Ovary (tissue), 9 donors: ENCODE results near the gene LARGE1. TPM values are rescaled to one million over a fixed set of nuclear protein-coding genes. Genes with fewer than 3 reads are reported as not detected.

Experiments used
- DNase-seq, 5 donors: peaks; one replicate each; pipeline ENCODE4 v3.0.0-alpha.2; 2019 to 2020
- H3K27ac ChIP-seq, 2 donors: fragments of 200-600 bp; one replicate each; pipeline versions ENCODE4 v1.5.1 to v1.8.0; 2019 to 2022
- H3K27me3 ChIP-seq: fragments of 200-600 bp; one replicate; pipeline ENCODE4 v1.8.0; 2022
- H3K36me3 ChIP-seq: fragments of 200-600 bp; sonication (generic); one replicate; pipeline ENCODE4 v1.5.1; 2019
- H3K4me1 ChIP-seq: one replicate; pipeline ENCODE4 v1.8.1; 2013; ENCODE audit warnings: mild to moderate bottlenecking, moderate library complexity; ENCODE audit not compliant: insufficient read depth
- H3K4me3 ChIP-seq: fragments of 200-600 bp; sonication (generic); one replicate; pipeline ENCODE4 v1.5.1; 2017
- H3K9me3 ChIP-seq, 2 donors: fragments of 200-600 bp in 1 of 2; sonication (generic) in 1 of 2; one replicate each; pipeline versions ENCODE4 v1.5.1 to v1.8.1; 2013 to 2019; ENCODE audit warnings: mild to moderate bottlenecking in 1 of 2, moderate library complexity in 1 of 2
- EP300 ChIP-seq: sonication (generic); formaldehyde crosslinking; IDR thresholded peaks from one replicate; pipeline ENCODE4 v1.6.1; 2017; ENCODE audit warnings: antibody characterized with exemption
- POLR2A ChIP-seq: fragments of 450-650 bp; IDR thresholded peaks from one replicate; pipeline ENCODE4 v1.6.1; 2017; ENCODE audit warnings: antibody characterized with exemption, mild to moderate bottlenecking, moderate library complexity
- WGBS, 3 donors: extraction: QIAGEN DNeasy Blood & Tissue Kit in 1 of 3; methylation state at CpG; one replicate each; pipeline versions ENCODE4 v1.1.5 to v1.1.7; 2013 to 2017; 5-methylcytosine and 5-hydroxymethylcytosine counted together
- intact Hi-C, 4 donors: fragments of 100-400 bp; cut with DNase I; formaldehyde crosslinking; loops; one replicate each; pipeline versions ENCODE4 v1.11.0 to v1.15.1; 2022 to 2023
- polyA plus RNA-seq, 2 donors: library from polyadenylated mRNA; stranded (reverse); fragments of 200-250 nt in 1 of 2; fragments of 350-450 nt in 1 of 2; fragmentation: Illumina TruSeq in 1 of 2; extraction: RNeasy Lipid Tissue Mini Kit (QIAGEN cat#74804) in 1 of 2; gene quantifications; one replicate each; pipeline ENCODE4 v1.2.3, GENCODE V29; 2013 to 2014
- total RNA-seq, 7 donors: library from RNA; depleted of rRNA in 2 of 7; stranded (reverse); fragments of >200 nt in 2 of 7; fragmentation: NEBNext Ultra II Directional in 3 of 7; extraction: Animal tissue kit (Norgen Biotek cat#: 25700) in 3 of 7; gene quantifications; one replicate each; pipeline versions ENCODE4 v1.1.0 to v1.2.4, GENCODE V29; 2016 to 2023
- TF ChIP-seq, protein P1 (sequence below), 3 donors: fragments of 450-650 bp in 2 of 3; fragments of 200-600 bp in 1 of 3; IDR thresholded peaks; one replicate each; pipeline versions ENCODE4 v1.5.1 to v1.8.0; 2016 to 2022; ENCODE audit warnings: antibody characterized with exemption in 3 of 3, mild to moderate bottlenecking in 1 of 3
- donor health status: DM: no; HTN: no; CAD: no; lungs with moderate emphysema.
- donor health status: DM: no; HTN: no; CAD: no.
- donor health status: Bipolar disorder and iron deficiency.
- donor health status: DM: yes; HTN: yes; CAD: no.
- donor health status: DM: no; HTN: no; CAD: no.
- donor health status: DM: yes; HTN: yes; CAD: no.

The LARGE1 gene
- total and polyA plus RNA-seq, 9 donors: 13.4 to 67.6 (median 36.8) TPM

DNA sequence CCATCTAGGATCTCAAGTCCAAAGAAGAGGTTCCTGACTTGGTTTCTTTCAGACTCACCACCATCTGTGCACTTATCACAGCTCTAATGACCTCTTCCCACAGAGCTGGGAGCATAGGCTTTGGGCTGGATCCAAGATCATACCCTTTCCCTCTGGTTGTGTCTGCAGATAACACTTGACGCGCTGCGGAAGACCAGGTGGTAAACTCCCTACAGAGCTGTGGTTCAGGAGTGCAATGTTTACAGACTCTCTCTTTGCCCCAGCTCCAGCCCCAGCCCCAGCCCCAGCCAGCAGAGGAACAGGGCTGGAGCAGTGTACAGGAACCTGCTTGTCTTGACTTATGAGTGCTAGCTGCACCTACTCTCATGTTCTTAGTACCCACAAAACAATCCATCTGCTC, 587.7 kb downstream of the LARGE1 start:
- no peaks in the 10 kb centered on the region for H3K4me1 ChIP-seq
- DNase-seq: no peak
- no peaks in the 10 kb centered on the region for H3K36me3 ChIP-seq
- H3K27ac ChIP-seq: no peak overlapping the region
- no peak for TF ChIP-seq EP300
- TF ChIP-seq, protein P1, sequence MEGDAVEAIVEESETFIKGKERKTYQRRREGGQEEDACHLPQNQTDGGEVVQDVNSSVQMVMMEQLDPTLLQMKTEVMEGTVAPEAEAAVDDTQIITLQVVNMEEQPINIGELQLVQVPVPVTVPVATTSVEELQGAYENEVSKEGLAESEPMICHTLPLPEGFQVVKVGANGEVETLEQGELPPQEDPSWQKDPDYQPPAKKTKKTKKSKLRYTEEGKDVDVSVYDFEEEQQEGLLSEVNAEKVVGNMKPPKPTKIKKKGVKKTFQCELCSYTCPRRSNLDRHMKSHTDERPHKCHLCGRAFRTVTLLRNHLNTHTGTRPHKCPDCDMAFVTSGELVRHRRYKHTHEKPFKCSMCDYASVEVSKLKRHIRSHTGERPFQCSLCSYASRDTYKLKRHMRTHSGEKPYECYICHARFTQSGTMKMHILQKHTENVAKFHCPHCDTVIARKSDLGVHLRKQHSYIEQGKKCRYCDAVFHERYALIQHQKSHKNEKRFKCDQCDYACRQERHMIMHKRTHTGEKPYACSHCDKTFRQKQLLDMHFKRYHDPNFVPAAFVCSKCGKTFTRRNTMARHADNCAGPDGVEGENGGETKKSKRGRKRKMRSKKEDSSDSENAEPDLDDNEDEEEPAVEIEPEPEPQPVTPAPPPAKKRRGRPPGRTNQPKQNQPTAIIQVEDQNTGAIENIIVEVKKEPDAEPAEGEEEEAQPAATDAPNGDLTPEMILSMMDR (IDR thresholded peaks at IDR 0.05): no peak
- no peak for TF ChIP-seq POLR2A
- H3K4me3 ChIP-seq: no peak overlapping the region
- intact Hi-C loops: no loop called here
- 52 to 81% (median 80%) methylated on average over 3 of the region's 3 CpGs for WGBS, 3 donors
- no peaks in the 10 kb centered on the region for H3K9me3 ChIP-seq
- H3K27me3 ChIP-seq: no peaks in the 10 kb centered on the region

DNA sequence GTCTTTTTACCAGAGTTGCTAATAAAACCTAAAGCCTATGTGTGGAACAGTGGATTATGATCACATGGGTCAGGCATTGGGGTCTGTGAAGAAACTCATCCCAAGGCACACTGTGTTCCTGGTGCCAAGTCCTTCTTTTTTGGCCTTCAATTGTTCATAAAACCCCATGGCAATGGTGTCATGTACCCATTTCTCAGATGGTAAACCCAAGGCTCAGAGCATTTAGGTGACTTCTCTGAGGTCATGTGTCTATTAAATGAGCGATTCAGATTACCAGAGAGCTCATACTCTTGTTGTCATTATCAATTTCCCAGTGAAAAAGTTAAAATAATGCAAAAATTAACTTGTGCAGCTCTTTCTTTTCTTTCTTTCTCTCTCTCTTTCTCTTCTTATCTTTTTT, 589.3 kb downstream of the LARGE1 start:
- WGBS, 3 donors: 93 to 100% (median 98%) methylated on average over 1 of the region's 1 CpG
- Histone ChIP-seq H3K9me3 (no peaks in the 10 kb centered on the region), H3K27me3 (no peaks in the 10 kb centered on the region), H3K36me3 (no peaks in the 10 kb centered on the region), H3K4me1 (no peaks in the 10 kb centered on the region), H3K27ac (no peak overlapping the region), H3K4me3 (no peak overlapping the region)
- no peak for TF ChIP-seq EP300
- TF ChIP-seq, protein P1 (IDR thresholded peaks at IDR 0.05): no peak
- TF ChIP-seq POLR2A: no peak
- no peak for DNase-seq
- intact Hi-C loops: no loop called here

DNA sequence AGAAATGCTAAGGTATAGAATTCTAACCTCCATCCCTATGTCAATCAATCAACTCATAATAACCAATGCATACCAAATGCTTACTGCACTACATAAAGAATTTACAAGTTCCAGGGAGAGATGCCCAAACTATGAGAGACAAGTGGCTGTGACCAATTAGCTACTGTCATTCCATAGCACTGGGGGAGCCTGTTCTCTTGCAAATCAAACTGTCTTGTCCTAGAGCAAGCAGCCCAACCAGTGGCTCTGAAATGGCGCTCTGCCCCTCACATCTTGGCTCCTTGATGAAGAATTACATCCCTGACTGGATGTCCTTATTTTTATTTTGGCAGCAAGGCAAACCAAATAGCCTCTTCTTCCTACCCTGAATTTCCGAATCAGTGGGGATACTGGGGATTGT, 589.7 kb downstream of the LARGE1 start:
- TF ChIP-seq POLR2A (no peak), EP300 (no peak)
- TF ChIP-seq, protein P1 (IDR thresholded peaks at IDR 0.05): no peak
- WGBS, 3 donors: 97 to 100% (median 98%) methylated on average over 2 of the region's 2 CpGs
- no peak overlapping the region for H3K27ac ChIP-seq
- no peak overlapping the region for H3K4me3 ChIP-seq
- DNase-seq: no peak
- H3K36me3 ChIP-seq: no peaks in the 10 kb centered on the region
- H3K27me3 ChIP-seq: no peaks in the 10 kb centered on the region
- intact Hi-C loops: no loop called here
- H3K9me3 ChIP-seq: no peaks in the 10 kb centered on the region
- H3K4me1 ChIP-seq: no peaks in the 10 kb centered on the region

DNA sequence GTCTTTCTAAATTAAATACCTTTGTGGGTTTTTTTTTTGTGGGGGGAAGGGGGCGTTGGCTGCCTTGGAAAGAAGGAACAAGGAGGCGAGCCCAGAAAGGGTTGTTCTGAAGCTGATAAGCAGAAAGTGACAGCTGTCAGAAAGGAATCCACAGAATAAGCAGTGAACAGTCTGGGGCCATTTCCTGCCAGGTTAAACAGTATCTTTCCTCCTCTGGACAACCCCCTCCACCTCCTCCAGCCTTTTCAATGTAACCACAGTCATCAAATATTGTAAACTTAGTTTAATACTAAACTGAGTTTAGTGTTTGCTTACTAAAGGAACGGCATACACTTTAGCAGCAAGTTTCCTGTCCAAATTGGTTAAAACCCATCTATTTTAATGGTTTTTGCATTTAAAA, 590.9 kb downstream of the LARGE1 start:
- no peak for DNase-seq
- Histone ChIP-seq H3K4me1 (no peaks in the 10 kb centered on the region), H3K36me3 (no peaks in the 10 kb centered on the region), H3K27ac (no peak overlapping the region), H3K27me3 (no peaks in the 10 kb centered on the region), H3K4me3 (no peak overlapping the region), H3K9me3 (no peaks in the 10 kb centered on the region)
- intact Hi-C loops: no loop called here
- 82 to 90% (median 88%) methylated on average over 3 of the region's 3 CpGs for WGBS, 3 donors
- TF ChIP-seq, protein P1 (IDR thresholded peaks at IDR 0.05): no peak
- TF ChIP-seq EP300 (no peak), POLR2A (no peak)
